Neural crest cell (in vitro differentiated cells): Measurements from ENCODE around the gene TEX11. TPM values are rescaled to one million over a fixed set of nuclear protein-coding genes. Genes with fewer than 3 reads are reported as not detected.
"Not testable (repeated sequence)": the region's sequence is repeated elsewhere in the genome, so short reads cannot be mapped to it uniquely, and the experiment has no call there.

Experiments used
- DNase-seq: peaks from one replicate; pipeline ENCODE4 v3.0.0; 2021; ENCODE audit warnings: low read depth, mixed read lengths, low spot score
- H3K27ac Mint-ChIP-seq: one replicate; pipeline ENCODE4 v1.8.0; 2021; ENCODE audit warnings: mild to moderate bottlenecking, mixed read lengths; ENCODE audit not compliant: unreplicated experiment
- H3K27me3 Mint-ChIP-seq: 2 replicates; pipeline ENCODE4 v1.8.0; 2021; ENCODE audit warnings: low read depth, mild to moderate bottlenecking, mixed read lengths
- H3K36me3 Mint-ChIP-seq: 2 replicates; pipeline ENCODE4 v1.8.0; 2021; ENCODE audit warnings: low read depth, mild to moderate bottlenecking, mixed read lengths
- H3K4me1 Mint-ChIP-seq: 2 replicates; pipeline ENCODE4 v1.8.0; 2021; ENCODE audit warnings: mixed read lengths
- H3K4me3 Mint-ChIP-seq: one replicate; pipeline ENCODE4 v1.8.0; 2021; ENCODE audit warnings: mild to moderate bottlenecking, mixed read lengths
- H3K9me3 Mint-ChIP-seq: 2 replicates; pipeline ENCODE4 v1.8.0; 2021; ENCODE audit warnings: mixed read lengths
- CTCF ChIP-seq: fragments of 200-600 bp; sonication (generic); conservative IDR thresholded peaks from 2 replicates; pipeline ENCODE4 v1.5.0; 2021; ENCODE audit warnings: antibody characterized with exemption, mild to moderate bottlenecking
- total RNA-seq: library from RNA; stranded (reverse); gene quantifications from 2 replicates; pipeline ENCODE4 v1.2.1, GENCODE V29; 2021

The TEX11 gene
- total RNA-seq, 1 donor from 2014 or later: not detected

- no peak for TF ChIP-seq CTCF
- no peaks in the 10 kb centered on the region for H3K27me3 Mint-ChIP-seq
- peaks cover 5% of the 10 kb centered on the region for H3K4me1 Mint-ChIP-seq
- no peak overlapping the region for H3K4me3 Mint-ChIP-seq
- peaks cover 5% of the 10 kb centered on the region for H3K9me3 Mint-ChIP-seq
- peaks cover 3% of the 10 kb centered on the region for H3K36me3 Mint-ChIP-seq
- no peak overlapping the region for H3K27ac Mint-ChIP-seq
- DNase-seq: no peak
These were observed 380.7 kb downstream of the TEX11 start for GRCh38 chrX:70527610-70528345.

DNA sequence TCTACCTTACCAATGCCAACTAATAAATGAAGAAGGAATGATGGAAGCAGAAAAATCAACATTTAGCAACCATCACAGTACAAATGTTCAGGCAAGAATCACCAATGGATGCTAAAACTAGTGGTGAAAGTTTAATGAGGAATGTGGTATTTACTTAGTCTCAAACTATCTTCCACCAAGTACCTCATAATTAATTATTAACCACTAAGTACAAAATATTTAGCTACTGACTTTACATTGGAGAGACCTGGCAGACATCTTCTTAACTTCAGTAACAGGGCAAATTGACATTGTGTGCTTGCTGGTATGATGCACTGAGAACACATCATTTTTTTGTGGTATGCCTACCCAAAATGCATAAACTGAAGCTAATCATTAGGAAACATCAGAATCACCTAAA, 381.5 kb downstream of the TEX11 start:
- H3K4me3 Mint-ChIP-seq: no peak overlapping the region
- H3K9me3 Mint-ChIP-seq: peaks cover 5% of the 10 kb centered on the region
- no peak for TF ChIP-seq CTCF
- no peaks in the 10 kb centered on the region for H3K27me3 Mint-ChIP-seq
- H3K27ac Mint-ChIP-seq: no peak overlapping the region
- DNase-seq: no peak
- peaks cover under 1% of the 10 kb centered on the region for H3K36me3 Mint-ChIP-seq
- peaks cover 5% of the 10 kb centered on the region for H3K4me1 Mint-ChIP-seq

GRCh38 chrX:70525733-70526132, 382.8 kb downstream of the TEX11 start:
- peaks cover 8% of the 10 kb centered on the region for H3K9me3 Mint-ChIP-seq
- no peaks in the 10 kb centered on the region for H3K36me3 Mint-ChIP-seq

GRCh38 chrX:70515692-70516091, 392.8 kb downstream of the TEX11 start:
- peaks cover 15% of the 10 kb centered on the region for H3K9me3 Mint-ChIP-seq
- not testable (repeated sequence) for DNase-seq, H3K36me3 Mint-ChIP-seq, H3K27ac Mint-ChIP-seq, H3K4me3 Mint-ChIP-seq, H3K27me3 Mint-ChIP-seq, H3K4me1 Mint-ChIP-seq

More at GRCh38 chrX:70525733-70526132, 382.8 kb downstream of the TEX11 start:
- DNase-seq: no peak
- no peaks in the 10 kb centered on the region for H3K27me3 Mint-ChIP-seq
- no peak overlapping the region for H3K27ac Mint-ChIP-seq
- TF ChIP-seq CTCF: no peak
- peaks cover 5% of the 10 kb centered on the region for H3K4me1 Mint-ChIP-seq
- no peak overlapping the region for H3K4me3 Mint-ChIP-seq

DNA sequence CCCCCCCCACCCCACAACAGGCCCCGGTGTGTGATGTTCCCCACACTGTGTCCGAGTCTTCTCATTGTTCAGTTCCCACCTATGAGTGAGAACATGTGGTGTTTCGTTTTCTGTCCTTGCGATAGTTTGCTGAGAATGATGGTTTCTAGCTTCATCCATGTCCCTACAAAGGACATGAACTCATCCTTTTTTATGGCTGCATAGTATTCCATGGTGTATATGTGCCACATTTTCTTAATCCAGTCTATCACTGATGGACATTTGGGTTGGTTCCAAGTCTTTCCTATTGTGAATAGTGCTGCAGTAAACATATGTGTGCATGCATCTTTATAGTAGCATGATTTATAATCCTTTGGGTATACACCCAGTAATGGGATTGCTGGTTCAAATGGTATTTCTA, 393.2 kb downstream of the TEX11 start:
- H3K9me3 Mint-ChIP-seq: peaks cover 15% of the 10 kb centered on the region
- not testable (repeated sequence) for H3K27me3 Mint-ChIP-seq, H3K36me3 Mint-ChIP-seq, H3K4me1 Mint-ChIP-seq, H3K4me3 Mint-ChIP-seq, DNase-seq, H3K27ac Mint-ChIP-seq

DNA sequence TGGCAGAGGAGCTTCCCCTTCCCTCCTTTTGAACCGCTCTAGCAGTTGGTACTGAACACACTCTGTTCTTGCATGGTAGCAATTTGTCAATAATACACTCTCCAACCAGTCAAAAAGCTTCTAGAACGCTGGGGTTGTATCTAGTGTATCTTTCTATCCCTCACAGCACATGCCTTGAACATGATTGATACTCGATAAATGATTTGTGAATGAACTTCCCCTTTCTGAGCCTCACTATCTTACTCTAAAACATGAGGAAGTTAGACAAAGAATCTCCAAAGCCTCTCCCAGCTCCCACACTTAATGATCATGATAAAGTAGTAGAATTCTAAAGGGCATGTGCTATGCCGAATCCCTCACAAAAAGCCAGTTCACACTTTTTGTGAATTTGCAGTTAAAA, 399.4 kb downstream of the TEX11 start:
- no peak for DNase-seq
- Mint-ChIP-seq H3K4me1 (no peaks in the 10 kb centered on the region), H3K9me3 (peaks cover 6% of the 10 kb centered on the region), H3K27me3 (peaks cover 3% of the 10 kb centered on the region), H3K27ac (no peak overlapping the region), H3K4me3 (no peak overlapping the region), H3K36me3 (peaks cover 13% of the 10 kb centered on the region)
- TF ChIP-seq CTCF: no peak
